Midbrain (tissue), 1 donor: Measurements from ENCODE around the gene FAM171A2.
A peak's percentile ranks its signal among the peaks of the same experiment; 100 is the strongest.

ENCODE experiments used
- DNase-seq: peaks from one replicate; lab custom pipeline; 2025; lab: John Stamatoyannopoulos, UW

The FAM171A2 gene

GRCh38 chr17:44307387-44308186 is 56.1 kb downstream of the FAM171A2 start:
- DNase-seq = peak; percentile 79

- no peak for DNase-seq
Observed at GRCh38 chr17:44304651-44305050, 59.0 kb downstream of the FAM171A2 start.
